Keratinocyte (primary cell): Measurements from ENCODE around the gene RBBP8. TPM values are rescaled to one million over a fixed set of nuclear protein-coding genes. Genes with fewer than 3 reads are reported as not detected.

ENCODE experiments used
- DNase-seq: peaks from one replicate; pipeline ENCODE4 v3.0.0-alpha.2; 2011; ENCODE audit warnings: low read depth, missing footprints, low spot score
- FAIRE-seq: peaks from 2 replicates; lab custom pipeline; 2011; peaks lifted over from hg19 to GRCh38; lab: Jason Lieb, UNC
- H2AFZ ChIP-seq: 2 replicates; pipeline ENCODE4 v1.6.0; 2012; ENCODE audit warnings: low read length, control low read depth, inconsistent platforms; ENCODE audit not compliant: control insufficient read depth
- H3K27ac ChIP-seq: 2 replicates; pipeline ENCODE4 v1.5.1; 2011; ENCODE audit warnings: low read length; ENCODE audit not compliant: control insufficient read depth, insufficient read depth
- H3K27me3 ChIP-seq: 3 replicates; pipeline ENCODE4 v1.6.0; 2011; ENCODE audit warnings: low read length; ENCODE audit not compliant: control insufficient read depth, insufficient read depth; ENCODE audit errors: extremely low read depth
- H3K36me3 ChIP-seq, 2 experiments: 2 replicates in 1 of 2; 3 replicates in 1 of 2; pipeline ENCODE4 v1.5.1; 2011; ENCODE audit warnings: low read length in 2 of 2, mild to moderate bottlenecking in 1 of 2; ENCODE audit not compliant: control insufficient read depth in 2 of 2, insufficient read depth in 2 of 2; ENCODE audit errors: extremely low read depth in 1 of 2
- H3K4me1 ChIP-seq: 3 replicates; pipeline ENCODE4 v1.5.1; 2011; ENCODE audit warnings: low read length; ENCODE audit not compliant: control insufficient read depth, insufficient read depth; ENCODE audit errors: extremely low read depth
- H3K4me2 ChIP-seq: 3 replicates; pipeline ENCODE4 v1.6.0; 2011; ENCODE audit warnings: low read depth, low read length; ENCODE audit not compliant: control insufficient read depth, insufficient read depth; ENCODE audit errors: extremely low read depth
- H3K4me3 ChIP-seq, 3 experiments: fragments of 200-600 bp in 1 of 3; sonication (generic) in 1 of 3; 2 replicates in 2 of 3; 3 replicates in 1 of 3; pipeline ENCODE4 v1.5.1; 2011 to 2016; ENCODE audit warnings: low read length in 3 of 3, mild to moderate bottlenecking in 3 of 3, control low read depth in 2 of 3, inconsistent platforms in 1 of 3, low read depth in 1 of 3, mixed read lengths in 1 of 3, mixed run types in 1 of 3, moderate library complexity in 1 of 3; ENCODE audit not compliant: control insufficient read depth in 2 of 3, insufficient read depth in 2 of 3; ENCODE audit errors: extremely low read depth in 1 of 3
- H3K79me2 ChIP-seq: 2 replicates; pipeline ENCODE4 v1.6.0; 2012; ENCODE audit warnings: low read length; ENCODE audit not compliant: control insufficient read depth, insufficient read depth
- H3K9ac ChIP-seq: 3 replicates; pipeline ENCODE4 v1.6.0; 2011; ENCODE audit warnings: low read length; ENCODE audit not compliant: control insufficient read depth, insufficient read depth; ENCODE audit errors: extremely low read depth
- H3K9me1 ChIP-seq: 3 replicates; pipeline ENCODE4 v1.6.0; 2011; ENCODE audit warnings: low read length; ENCODE audit not compliant: control insufficient read depth, insufficient read depth; ENCODE audit errors: extremely low read depth
- H3K9me3 ChIP-seq: 2 replicates; pipeline ENCODE4 v1.5.1; 2012; ENCODE audit warnings: low read depth, low read length; ENCODE audit not compliant: control insufficient read depth
- H4K20me1 ChIP-seq: 3 replicates; pipeline ENCODE4 v1.6.0; 2011; ENCODE audit warnings: low read length; ENCODE audit not compliant: control insufficient read depth, insufficient read depth; ENCODE audit errors: extremely low read depth
- CTCF ChIP-seq, 3 experiments: IDR thresholded peaks in 1 of 3; conservative IDR thresholded peaks in 1 of 3; optimal IDR thresholded peaks in 1 of 3; 2 replicates in 2 of 3; 3 replicates in 1 of 3; pipeline versions ENCODE3 to v1.5.1; 2011; ENCODE audit warnings: low read length in 3 of 3, mild to moderate bottlenecking in 3 of 3, moderate library complexity in 2 of 3, control low read depth in 1 of 3, inconsistent platforms in 1 of 3; ENCODE audit not compliant: insufficient read depth in 2 of 3; ENCODE audit errors: extremely low read depth in 1 of 3
- EZH2 ChIP-seq: IDR thresholded peaks from one replicate; pipeline ENCODE4 v1.6.1; 2012; ENCODE audit warnings: inconsistent platforms, mild to moderate bottlenecking, low read length, moderate library complexity
- dilution Hi-C: fragments of 300-500 bp; cut with MboI; formaldehyde crosslinking; loops from one replicate; pipeline ENCODE4 v1.7.0; 2020; ENCODE audit warnings: low sequenced_read_pairs; ENCODE audit not compliant: extremely low pct_ligation_motif_present
- polyA plus RNA-seq, 5 experiments: library from polyadenylated mRNA; depleted of rRNA in 3 of 5; stranded (reverse) in 3 of 5; stranded (forward) in 1 of 5; unstranded in 1 of 5; fragments of >200 nt; gene quantifications; 1 replicate in 1 of 5; 2 replicates in 3 of 5; 3 replicates in 1 of 5; pipeline versions ENCODE4 v1.2.1 to v1.2.3, GENCODE V29; 2011 to 2012; ENCODE audit warnings: missing spikeins in 2 of 5, low read depth in 1 of 5, low replicate concordance in 1 of 5

Gene RBBP8
- polyA plus RNA-seq, 1 donor (not counting 4 experiments of a cell fraction or from before 2014, with no cell fraction given): 169 TPM

GRCh38 chr18:23043803-23044376 is 110.8 kb downstream of the RBBP8 start:
- no peaks in the 10 kb centered on the region for H3K79me2 ChIP-seq
- H3K27me3 ChIP-seq: no peaks in the 10 kb centered on the region
- H3K9me1 ChIP-seq: no peaks in the 10 kb centered on the region
- no peak overlapping the region for H3K27ac ChIP-seq
- H3K36me3 ChIP-seq: no peaks in the 10 kb centered on the region
- dilution Hi-C loops: no loop called here
- FAIRE-seq (no peak), DNase-seq (no peak)
- no peaks in the 10 kb centered on the region for H4K20me1 ChIP-seq
- no peak overlapping the region for H3K4me2 ChIP-seq
- H3K9ac ChIP-seq: no peak overlapping the region
- no peak overlapping the region for H2AFZ ChIP-seq
- no peak overlapping the region for H3K4me3 ChIP-seq
- no peak for TF ChIP-seq CTCF (optimal IDR thresholded peaks at IDR 0.05 in 1 of 3, IDR thresholded peaks at IDR 0.05 in 1 of 3, conservative IDR thresholded peaks at IDR 0.05 in 1 of 3; ENCODE audit: extremely low read depth in 1 of 3, insufficient read depth in 2 of 3, low read length in 3 of 3)
- no peak for TF ChIP-seq EZH2
- H3K4me1 ChIP-seq: peaks cover 2% of the 10 kb centered on the region
- no peaks in the 10 kb centered on the region for H3K9me3 ChIP-seq

DNA sequence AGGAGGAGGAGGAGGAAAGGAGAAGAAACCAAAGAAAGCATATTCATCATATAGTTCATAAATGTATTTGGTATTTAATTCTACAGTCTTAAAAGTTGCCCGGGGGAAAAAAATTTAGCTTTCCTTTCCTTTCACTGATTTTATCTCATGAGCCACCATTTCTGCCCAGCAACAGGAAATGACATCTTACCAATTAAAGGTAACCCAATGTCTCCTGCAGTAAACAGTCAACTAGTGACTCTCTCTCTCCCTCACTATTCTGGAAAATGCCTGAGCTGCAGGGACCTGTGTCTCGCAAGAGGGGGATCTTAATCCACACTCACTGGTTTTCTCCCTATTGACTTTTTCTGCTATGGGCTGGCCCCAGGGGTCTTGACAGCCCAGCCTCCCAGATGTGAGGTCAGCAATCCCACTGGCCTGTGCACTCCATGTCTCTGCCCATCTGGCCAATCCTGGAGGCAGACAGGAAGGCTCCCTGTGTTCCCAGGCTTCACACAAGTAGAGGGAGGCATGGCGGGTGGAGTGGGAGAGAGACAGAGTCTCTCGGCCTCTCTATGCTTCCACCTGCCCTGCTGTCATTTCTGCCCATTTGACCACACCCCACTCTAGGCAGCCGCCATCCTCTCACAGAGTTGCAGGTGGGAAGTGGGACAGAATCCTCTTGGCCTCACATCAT is 116.7 kb downstream of the RBBP8 start:
- no peak for TF ChIP-seq CTCF (optimal IDR thresholded peaks at IDR 0.05 in 1 of 3, IDR thresholded peaks at IDR 0.05 in 1 of 3, conservative IDR thresholded peaks at IDR 0.05 in 1 of 3; ENCODE audit: extremely low read depth in 1 of 3, insufficient read depth in 2 of 3, low read length in 3 of 3)
- TF ChIP-seq EZH2: no peak
- dilution Hi-C loops: no loop called here
- H3K9ac ChIP-seq: no peak overlapping the region
- no peaks in the 10 kb centered on the region for H3K9me3 ChIP-seq
- no peak overlapping the region for H2AFZ ChIP-seq
- H3K4me1 ChIP-seq: no peaks in the 10 kb centered on the region
- DNase-seq (no peak), FAIRE-seq (no peak)
- no peak overlapping the region for H3K4me3 ChIP-seq
- H3K27ac ChIP-seq: no peak overlapping the region
- no peaks in the 10 kb centered on the region for H3K79me2 ChIP-seq
- no peaks in the 10 kb centered on the region for H4K20me1 ChIP-seq
- no peaks in the 10 kb centered on the region for H3K36me3 ChIP-seq
- no peaks in the 10 kb centered on the region for H3K9me1 ChIP-seq
- H3K27me3 ChIP-seq: peaks cover 11% of the 10 kb centered on the region
- no peak overlapping the region for H3K4me2 ChIP-seq
